Fibroblast of lung (primary cell): ENCODE results near the gene AGBL4. TPM values are rescaled to one million over a fixed set of nuclear protein-coding genes. Genes with fewer than 3 reads are reported as not detected.

Experiments
- DNase-seq, 2 donors: peaks; one replicate each; pipeline versions ENCODE4 v3.0.0 to v3.0.0-alpha.2; 2010; ENCODE audit warnings: low read depth in 2 of 2
- H2AFZ ChIP-seq: 2 replicates; pipeline ENCODE4 v1.5.1; 2012; ENCODE audit warnings: low read length, control low read depth, inconsistent platforms
- H3K27ac ChIP-seq: 2 replicates; pipeline ENCODE4 v1.5.1; 2011; ENCODE audit warnings: low read length, control low read depth; ENCODE audit not compliant: insufficient read depth
- H3K27me3 ChIP-seq: 2 replicates; pipeline ENCODE4 v1.5.1; 2011; ENCODE audit warnings: mild to moderate bottlenecking, low read length; ENCODE audit not compliant: control insufficient read depth, insufficient read depth
- H3K36me3 ChIP-seq: 2 replicates; pipeline ENCODE4 v1.5.1; 2011; ENCODE audit warnings: low read length; ENCODE audit not compliant: control insufficient read depth, insufficient read depth
- H3K4me1 ChIP-seq: 2 replicates; pipeline ENCODE4 v1.5.1; 2011; ENCODE audit warnings: low read length; ENCODE audit not compliant: control insufficient read depth, insufficient read depth; ENCODE audit errors: extremely low read depth
- H3K4me2 ChIP-seq: 2 replicates; pipeline ENCODE4 v1.5.1; 2011; ENCODE audit warnings: low read length, control low read depth; ENCODE audit not compliant: insufficient read depth; ENCODE audit errors: extremely low read depth
- H3K4me3 ChIP-seq, 4 experiments: fragments of 200-600 bp in 1 of 4; sonication (generic) in 1 of 4; replicated peaks in 1 of 4; 2 replicates each; pipeline ENCODE4 v1.5.1; 2011 to 2016; ENCODE audit warnings: low read length in 4 of 4, low read depth in 3 of 4, mild to moderate bottlenecking in 3 of 4, control low read depth in 2 of 4, inconsistent platforms in 1 of 4, mixed read lengths in 1 of 4; ENCODE audit not compliant: insufficient read depth in 1 of 4; ENCODE audit errors: control extremely low read depth in 1 of 4
- H3K79me2 ChIP-seq: 2 replicates; pipeline ENCODE4 v1.5.1; 2012; ENCODE audit warnings: mild to moderate bottlenecking, low read length, inconsistent platforms; ENCODE audit not compliant: control insufficient read depth, insufficient read depth
- H3K9ac ChIP-seq: 2 replicates; pipeline ENCODE4 v1.5.1; 2011; ENCODE audit warnings: mild to moderate bottlenecking, low read length, control low read depth; ENCODE audit not compliant: insufficient read depth
- H3K9me3 ChIP-seq: 2 replicates; pipeline ENCODE4 v1.5.1; 2012; ENCODE audit warnings: low read depth, low read length; ENCODE audit not compliant: control insufficient read depth, insufficient read depth
- H4K20me1 ChIP-seq: 2 replicates; pipeline ENCODE4 v1.5.1; 2011; ENCODE audit warnings: low read length; ENCODE audit not compliant: control insufficient read depth, insufficient read depth; ENCODE audit errors: extremely low read depth
- EZH2 ChIP-seq: IDR thresholded peaks from 2 replicates; pipeline ENCODE4 v1.5.1; 2012; ENCODE audit warnings: low read length, control low read depth, mild to moderate bottlenecking; ENCODE audit errors: missing control alignments
- polyA plus RNA-seq, 2 donors: library from polyadenylated mRNA; depleted of rRNA in 1 of 2; stranded (reverse) in 1 of 2; unstranded in 1 of 2; fragments of >200 nt; gene quantifications; 2 replicates each; pipeline ENCODE4 v1.2.1, GENCODE V29; 2011 to 2012; ENCODE audit warnings: missing spikeins in 1 of 2
- total RNA-seq: library from RNA; depleted of rRNA; stranded (reverse); fragments of >200 nt; gene quantifications from 2 replicates; pipeline ENCODE4 v1.2.1, GENCODE V29; 2014
- TF ChIP-seq, protein P1 (sequence below), 2 donors: IDR thresholded peaks in 1 of 2; conservative IDR thresholded peaks in 1 of 2; 1 replicate in 1 of 2; 2 replicates in 1 of 2; pipeline ENCODE4 v1.5.1; 2011 to 2012; ENCODE audit warnings: low read length in 2 of 2, control low read depth in 1 of 2, inconsistent platforms in 1 of 2, low read depth in 1 of 2, mild to moderate bottlenecking in 1 of 2

The AGBL4 gene
- total and polyA plus RNA-seq, 2 donors (not counting 1 experiment from before 2014, with no cell fraction given) = not detected

DNA sequence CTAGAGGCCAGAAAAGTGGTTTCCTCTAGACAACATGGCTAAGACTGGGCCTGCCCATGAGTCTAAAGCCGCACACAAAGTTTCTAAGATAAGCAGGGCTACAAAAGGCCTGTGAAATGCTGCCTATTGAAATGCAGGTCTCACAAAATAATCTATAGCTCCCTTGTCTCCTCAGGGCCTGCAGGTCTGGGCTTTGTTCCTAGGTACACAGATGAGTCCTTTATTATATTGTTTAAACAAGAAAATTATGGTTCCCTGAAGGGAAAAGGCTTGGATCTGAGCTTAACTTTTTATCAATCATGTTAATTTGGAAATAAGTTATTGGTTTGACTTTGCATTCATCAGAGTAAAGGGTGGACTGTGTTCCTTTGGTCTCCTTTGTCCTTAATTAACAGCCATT is 833.6 kb downstream of the AGBL4 start:
- Histone ChIP-seq H3K9me3 (no peaks in the 10 kb centered on the region), H3K4me1 (no peaks in the 10 kb centered on the region), H3K27me3 (no peaks in the 10 kb centered on the region), H2AFZ (no peak overlapping the region), H3K4me2 (no peak overlapping the region), H3K36me3 (no peaks in the 10 kb centered on the region), H4K20me1 (no peaks in the 10 kb centered on the region), H3K9ac (no peak overlapping the region), H3K4me3 (no peak overlapping the region), H3K27ac (no peak overlapping the region), H3K79me2 (no peaks in the 10 kb centered on the region)
- no peak for DNase-seq
- TF ChIP-seq EZH2 = no peak
- TF ChIP-seq, protein P1, sequence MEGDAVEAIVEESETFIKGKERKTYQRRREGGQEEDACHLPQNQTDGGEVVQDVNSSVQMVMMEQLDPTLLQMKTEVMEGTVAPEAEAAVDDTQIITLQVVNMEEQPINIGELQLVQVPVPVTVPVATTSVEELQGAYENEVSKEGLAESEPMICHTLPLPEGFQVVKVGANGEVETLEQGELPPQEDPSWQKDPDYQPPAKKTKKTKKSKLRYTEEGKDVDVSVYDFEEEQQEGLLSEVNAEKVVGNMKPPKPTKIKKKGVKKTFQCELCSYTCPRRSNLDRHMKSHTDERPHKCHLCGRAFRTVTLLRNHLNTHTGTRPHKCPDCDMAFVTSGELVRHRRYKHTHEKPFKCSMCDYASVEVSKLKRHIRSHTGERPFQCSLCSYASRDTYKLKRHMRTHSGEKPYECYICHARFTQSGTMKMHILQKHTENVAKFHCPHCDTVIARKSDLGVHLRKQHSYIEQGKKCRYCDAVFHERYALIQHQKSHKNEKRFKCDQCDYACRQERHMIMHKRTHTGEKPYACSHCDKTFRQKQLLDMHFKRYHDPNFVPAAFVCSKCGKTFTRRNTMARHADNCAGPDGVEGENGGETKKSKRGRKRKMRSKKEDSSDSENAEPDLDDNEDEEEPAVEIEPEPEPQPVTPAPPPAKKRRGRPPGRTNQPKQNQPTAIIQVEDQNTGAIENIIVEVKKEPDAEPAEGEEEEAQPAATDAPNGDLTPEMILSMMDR (conservative IDR thresholded peaks at IDR 0.05 in 1 of 2, IDR thresholded peaks at IDR 0.05 in 1 of 2; ENCODE audit: low read depth in 1 of 2, low read length in 2 of 2) = no peak

DNA sequence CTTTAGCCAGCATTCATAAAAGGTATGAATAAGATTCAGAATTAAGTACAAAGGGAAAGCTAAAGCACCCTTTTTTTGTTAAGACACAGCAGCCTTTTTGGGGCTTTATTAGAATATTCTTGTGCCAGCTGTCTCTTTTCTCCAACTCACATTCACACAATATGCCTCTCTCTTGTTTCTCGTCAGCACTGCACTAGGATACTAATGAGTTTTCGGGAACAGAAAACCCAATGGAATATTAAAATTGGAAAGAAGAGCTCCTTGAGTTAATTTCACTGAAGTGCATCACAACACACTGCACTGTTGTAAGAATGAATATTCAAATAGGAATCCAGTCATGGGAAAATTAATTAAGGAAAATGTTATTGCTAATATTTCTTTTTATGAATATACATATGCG is 836.7 kb downstream of the AGBL4 start:
- no peak for DNase-seq
- H3K36me3 ChIP-seq = no peaks in the 10 kb centered on the region
- no peaks in the 10 kb centered on the region for H3K79me2 ChIP-seq
- H3K27ac ChIP-seq = no peak overlapping the region
- no peak overlapping the region for H3K4me3 ChIP-seq
- no peaks in the 10 kb centered on the region for H3K4me1 ChIP-seq
- H3K9me3 ChIP-seq = no peaks in the 10 kb centered on the region
- H3K9ac ChIP-seq = no peak overlapping the region
- H3K27me3 ChIP-seq = no peaks in the 10 kb centered on the region
- no peak for TF ChIP-seq EZH2
- TF ChIP-seq, protein P1 (conservative IDR thresholded peaks at IDR 0.05 in 1 of 2, IDR thresholded peaks at IDR 0.05 in 1 of 2; ENCODE audit: low read depth in 1 of 2, low read length in 2 of 2) = no peak
- H4K20me1 ChIP-seq = no peaks in the 10 kb centered on the region
- H3K4me2 ChIP-seq = no peak overlapping the region
- H2AFZ ChIP-seq = no peak overlapping the region

DNA sequence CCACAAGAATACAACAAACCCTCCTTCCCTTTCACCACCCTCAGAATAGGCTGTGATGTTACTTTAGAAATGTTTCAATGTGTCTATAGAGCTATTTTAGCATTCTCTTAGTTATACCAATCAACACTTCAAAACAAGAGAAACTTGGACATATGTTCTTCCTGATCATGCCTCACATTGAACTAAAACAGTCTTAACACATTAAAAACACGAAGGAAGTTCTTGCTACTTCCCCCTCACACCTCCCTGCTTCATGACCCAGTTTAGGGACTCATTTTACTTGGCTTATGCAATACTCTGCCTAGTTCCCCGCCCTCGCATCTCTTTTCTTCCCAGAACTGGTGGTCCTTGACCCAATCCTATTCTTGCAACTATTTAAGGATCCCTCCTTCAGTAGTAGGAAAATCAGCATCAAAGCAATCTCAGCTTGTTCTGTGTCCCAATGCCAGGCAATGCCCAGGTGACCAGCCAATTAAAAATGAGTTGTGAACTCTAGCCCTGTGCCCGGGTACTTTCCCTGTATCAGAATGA is 838.2 kb downstream of the AGBL4 start:
- H3K4me3 ChIP-seq = no peak overlapping the region
- TF ChIP-seq, protein P1 (conservative IDR thresholded peaks at IDR 0.05 in 1 of 2, IDR thresholded peaks at IDR 0.05 in 1 of 2; ENCODE audit: low read depth in 1 of 2, low read length in 2 of 2) = no peak
- no peak for TF ChIP-seq EZH2

More for the DNA sequence above, 838.2 kb downstream of the AGBL4 start:
- Histone ChIP-seq H3K36me3 (no peaks in the 10 kb centered on the region), H2AFZ (no peak overlapping the region), H3K4me2 (no peak overlapping the region), H3K79me2 (no peaks in the 10 kb centered on the region), H3K27ac (no peak overlapping the region), H3K9ac (no peak overlapping the region), H4K20me1 (no peaks in the 10 kb centered on the region), H3K27me3 (no peaks in the 10 kb centered on the region), H3K9me3 (no peaks in the 10 kb centered on the region), H3K4me1 (no peaks in the 10 kb centered on the region)
- DNase-seq = no peak
